Hepatocyte (in vitro differentiated cells): ENCODE results near the gene TUBGCP3.

Source experiments
- CTCF ChIP-seq: fragments of 200-600 bp; sonication (generic); IDR thresholded peaks from 2 replicates; pipeline ENCODE4 v1.5.1; 2016; ENCODE audit warnings: antibody characterized with exemption, mild to moderate bottlenecking; ENCODE audit not compliant: poor library complexity
- EZH2 ChIP-seq: fragments of 200-600 bp; sonication (generic); IDR thresholded peaks from 2 replicates; pipeline ENCODE4 v1.6.1; 2016; ENCODE audit warnings: antibody characterized with exemption, mild to moderate bottlenecking, borderline replicate concordance

- TF ChIP-seq CTCF (no peak), EZH2 (no peak)
Observed at GRCh38 chr13:112445411-112446271, 142.3 kb downstream of the TUBGCP3 start.
